Tibial artery (tissue), 4 donors: ENCODE measurements around the gene SMARCB1.

ENCODE experiments used
- DNase-seq, 2 donors: peaks; one replicate each; pipeline ENCODE4 v3.0.0-alpha.2; 2019
- H3K27ac ChIP-seq, 2 donors: fragments of 200-600 bp; sonication (generic) in 1 of 2; 1 replicate in 1 of 2; 2 replicates in 1 of 2; pipeline ENCODE4 v1.5.1; 2018 to 2019; ENCODE audit warnings: mild to moderate bottlenecking in 1 of 2
- H3K27me3 ChIP-seq, 2 donors: fragments of 200-600 bp; sonication (generic) in 1 of 2; one replicate each; pipeline versions ENCODE4 v1.5.1 to v1.6.0; 2016 to 2019
- H3K36me3 ChIP-seq, 3 donors: fragments of 200-600 bp; sonication (generic) in 2 of 3; one replicate each; pipeline ENCODE4 v1.5.1; 2016 to 2019; ENCODE audit warnings: mild to moderate bottlenecking in 2 of 3
- H3K4me1 ChIP-seq, 4 donors: fragments of 200-600 bp; sonication (generic) in 2 of 4; 1 replicate in 3 of 4; 2 replicates in 1 of 4; pipeline ENCODE4 v1.5.1; 2016 to 2019
- H3K4me3 ChIP-seq, 2 donors: fragments of 200-600 bp; sonication (generic) in 1 of 2; 1 replicate in 1 of 2; 2 replicates in 1 of 2; pipeline ENCODE4 v1.5.1; 2018 to 2019; ENCODE audit warnings: mild to moderate bottlenecking in 2 of 2
- H3K9me3 ChIP-seq, 3 donors: fragments of 200-600 bp; sonication (generic) in 1 of 3; one replicate each; pipeline ENCODE4 v1.5.1; 2016 to 2019
- intact Hi-C: fragments of 100-400 bp; cut with DNase I; formaldehyde crosslinking; loops from one replicate; pipeline ENCODE4 v1.15.0; 2023; ENCODE audit warnings: low total_unique reads
- TF ChIP-seq, protein P1 (sequence below), 2 experiments: fragments of 200-600 bp in 1 of 2; fragments of 450-650 bp in 1 of 2; IDR thresholded peaks; one replicate each; pipeline ENCODE4 v1.5.1; 2017 to 2019; ENCODE audit warnings: antibody characterized with exemption in 2 of 2, mild to moderate bottlenecking in 1 of 2, moderate library complexity in 1 of 2

Gene SMARCB1

GRCh38 chr22:23832226-23833016, 45.7 kb downstream of the SMARCB1 start:
- Histone ChIP-seq H3K27me3 (no peaks in the 10 kb centered on the region), H3K4me3 (no peak overlapping the region), H3K4me1 (peaks cover 0 to 32% (median 20%) of the 10 kb centered on the region in 4 donors), H3K27ac (no peak overlapping the region), H3K9me3 (no peaks in the 10 kb centered on the region), H3K36me3 (peaks cover 4 to 86% (median 56%) of the 10 kb centered on the region in 3 donors)
- peak in 1 of 2 donors; percentile 54 for DNase-seq
- intact Hi-C loops = no loop called here
- TF ChIP-seq, protein P1, sequence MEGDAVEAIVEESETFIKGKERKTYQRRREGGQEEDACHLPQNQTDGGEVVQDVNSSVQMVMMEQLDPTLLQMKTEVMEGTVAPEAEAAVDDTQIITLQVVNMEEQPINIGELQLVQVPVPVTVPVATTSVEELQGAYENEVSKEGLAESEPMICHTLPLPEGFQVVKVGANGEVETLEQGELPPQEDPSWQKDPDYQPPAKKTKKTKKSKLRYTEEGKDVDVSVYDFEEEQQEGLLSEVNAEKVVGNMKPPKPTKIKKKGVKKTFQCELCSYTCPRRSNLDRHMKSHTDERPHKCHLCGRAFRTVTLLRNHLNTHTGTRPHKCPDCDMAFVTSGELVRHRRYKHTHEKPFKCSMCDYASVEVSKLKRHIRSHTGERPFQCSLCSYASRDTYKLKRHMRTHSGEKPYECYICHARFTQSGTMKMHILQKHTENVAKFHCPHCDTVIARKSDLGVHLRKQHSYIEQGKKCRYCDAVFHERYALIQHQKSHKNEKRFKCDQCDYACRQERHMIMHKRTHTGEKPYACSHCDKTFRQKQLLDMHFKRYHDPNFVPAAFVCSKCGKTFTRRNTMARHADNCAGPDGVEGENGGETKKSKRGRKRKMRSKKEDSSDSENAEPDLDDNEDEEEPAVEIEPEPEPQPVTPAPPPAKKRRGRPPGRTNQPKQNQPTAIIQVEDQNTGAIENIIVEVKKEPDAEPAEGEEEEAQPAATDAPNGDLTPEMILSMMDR (IDR thresholded peaks at IDR 0.05) = no peak

- TF ChIP-seq, protein P1 (IDR thresholded peaks at IDR 0.05) = no peak
- Histone ChIP-seq H3K9me3 (no peaks in the 10 kb centered on the region), H3K4me1 (peaks cover 0 to 36% (median 24%) of the 10 kb centered on the region in 4 donors), H3K4me3 (no peak overlapping the region), H3K36me3 (peaks cover 0 to 84% (median 50%) of the 10 kb centered on the region in 3 donors), H3K27ac (no peak overlapping the region), H3K27me3 (no peaks in the 10 kb centered on the region)
- intact Hi-C loops = no loop called here
- peak in 1 of 2 donors; percentile 56 for DNase-seq
Observed at GRCh38 chr22:23833017-23833751, 46.4 kb downstream of the SMARCB1 start.

- TF ChIP-seq, protein P1 (IDR thresholded peaks at IDR 0.05) = no peak
- Histone ChIP-seq H3K27me3 (no peaks in the 10 kb centered on the region), H3K4me3 (no peak overlapping the region), H3K9me3 (no peaks in the 10 kb centered on the region), H3K4me1 (peaks cover 0 to 39% (median 30%) of the 10 kb centered on the region in 4 donors), H3K36me3 (peaks cover 0 to 77% (median 44%) of the 10 kb centered on the region in 3 donors), H3K27ac (peak overlapping the region in 1 of 2 donors; percentile 61)
- intact Hi-C loops = no loop called here
- peak in 1 of 2 donors; percentile 57 for DNase-seq
Observed at GRCh38 chr22:23833911-23834317, 47.1 kb downstream of the SMARCB1 start.

- Histone ChIP-seq H3K9me3 (no peaks in the 10 kb centered on the region), H3K4me1 (peaks cover 0 to 44% (median 34%) of the 10 kb centered on the region in 4 donors), H3K4me3 (no peak overlapping the region), H3K27ac (peak overlapping the region; percentile 29 to 61), H3K36me3 (peaks cover 0 to 72% (median 42%) of the 10 kb centered on the region in 3 donors), H3K27me3 (no peaks in the 10 kb centered on the region)
- TF ChIP-seq, protein P1 (IDR thresholded peaks at IDR 0.05) = no peak
- intact Hi-C loops = no loop called here
- DNase-seq = no peak
Observed at GRCh38 chr22:23834406-23834792, 47.6 kb downstream of the SMARCB1 start.

- intact Hi-C loops = no loop called here
- DNase-seq = peak in 1 of 2 donors; percentile 74
- no peak overlapping the region for H3K4me3 ChIP-seq
- peaks cover 0 to 68% (median 42%) of the 10 kb centered on the region in 3 donors for H3K36me3 ChIP-seq
- peaks cover 0 to 47% (median 38%) of the 10 kb centered on the region in 4 donors for H3K4me1 ChIP-seq
- TF ChIP-seq, protein P1 (IDR thresholded peaks at IDR 0.05) = no peak
- H3K9me3 ChIP-seq = no peaks in the 10 kb centered on the region
- no peaks in the 10 kb centered on the region for H3K27me3 ChIP-seq
- peak overlapping the region; percentile 29 to 61 for H3K27ac ChIP-seq
Observed at GRCh38 chr22:23834793-23835483, 48.2 kb downstream of the SMARCB1 start.
